GM11168 (cell line): ENCODE data around the gene SIVA1.

Experiments
- in situ Hi-C: fragments of 300-500 bp; cut with MboI; formaldehyde crosslinking; loops from one replicate; pipeline ENCODE4 v1.12.0; 2022; ENCODE audit warnings: low sequenced_read_pairs; ENCODE audit not compliant: unreplicated experiment

Gene SIVA1

GRCh38 chr14:104792945-104793702 is 40.2 kb downstream of the SIVA1 start:
- in situ Hi-C loops, result no loop called here

GRCh38 chr14:104793703-104793959 is 40.7 kb downstream of the SIVA1 start:
- in situ Hi-C loops, result no loop called here

- in situ Hi-C loops, result no loop called here
Observed at GRCh38 chr14:104794099-104794498, 41.2 kb downstream of the SIVA1 start.

GRCh38 chr14:104794631-104794992 is 41.7 kb downstream of the SIVA1 start:
- in situ Hi-C loops, result no loop called here

- in situ Hi-C loops, result no loop called here
Observed at GRCh38 chr14:104794993-104795780, 42.2 kb downstream of the SIVA1 start, which contains the start of gene AKT1. TSS of gene AKT1 (minus strand) at chr14:104795748. CDS start at chr14:104792643, 3,105 bp downstream.

- in situ Hi-C loops, result no loop called here
Observed at GRCh38 chr14:104795781-104796686, 43.1 kb downstream of the SIVA1 start.

DNA sequence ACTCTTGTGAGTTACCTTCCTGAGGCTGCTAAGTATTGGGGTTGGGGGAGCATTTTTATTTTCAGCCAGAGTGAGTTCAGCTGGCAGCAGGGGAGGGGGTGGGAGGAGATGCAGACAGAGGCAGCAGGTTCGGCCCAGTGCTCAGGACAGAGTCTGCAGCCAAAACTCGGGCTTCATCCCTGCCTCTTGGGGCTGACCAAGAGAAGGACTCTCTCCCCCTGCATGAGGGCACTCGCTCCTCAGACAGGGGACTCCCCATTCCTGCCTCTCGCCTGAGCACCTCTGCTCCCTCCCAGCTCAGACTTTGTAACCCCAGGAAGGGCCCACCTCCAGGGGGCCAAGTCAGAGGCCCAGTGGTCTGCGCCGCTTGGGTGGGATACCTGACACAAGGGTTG is 43.7 kb downstream of the SIVA1 start:
- in situ Hi-C loops, result no loop called here

GRCh38 chr14:104797115-104798044 is 44.4 kb downstream of the SIVA1 start:
- in situ Hi-C loops, result no loop called here

DNA sequence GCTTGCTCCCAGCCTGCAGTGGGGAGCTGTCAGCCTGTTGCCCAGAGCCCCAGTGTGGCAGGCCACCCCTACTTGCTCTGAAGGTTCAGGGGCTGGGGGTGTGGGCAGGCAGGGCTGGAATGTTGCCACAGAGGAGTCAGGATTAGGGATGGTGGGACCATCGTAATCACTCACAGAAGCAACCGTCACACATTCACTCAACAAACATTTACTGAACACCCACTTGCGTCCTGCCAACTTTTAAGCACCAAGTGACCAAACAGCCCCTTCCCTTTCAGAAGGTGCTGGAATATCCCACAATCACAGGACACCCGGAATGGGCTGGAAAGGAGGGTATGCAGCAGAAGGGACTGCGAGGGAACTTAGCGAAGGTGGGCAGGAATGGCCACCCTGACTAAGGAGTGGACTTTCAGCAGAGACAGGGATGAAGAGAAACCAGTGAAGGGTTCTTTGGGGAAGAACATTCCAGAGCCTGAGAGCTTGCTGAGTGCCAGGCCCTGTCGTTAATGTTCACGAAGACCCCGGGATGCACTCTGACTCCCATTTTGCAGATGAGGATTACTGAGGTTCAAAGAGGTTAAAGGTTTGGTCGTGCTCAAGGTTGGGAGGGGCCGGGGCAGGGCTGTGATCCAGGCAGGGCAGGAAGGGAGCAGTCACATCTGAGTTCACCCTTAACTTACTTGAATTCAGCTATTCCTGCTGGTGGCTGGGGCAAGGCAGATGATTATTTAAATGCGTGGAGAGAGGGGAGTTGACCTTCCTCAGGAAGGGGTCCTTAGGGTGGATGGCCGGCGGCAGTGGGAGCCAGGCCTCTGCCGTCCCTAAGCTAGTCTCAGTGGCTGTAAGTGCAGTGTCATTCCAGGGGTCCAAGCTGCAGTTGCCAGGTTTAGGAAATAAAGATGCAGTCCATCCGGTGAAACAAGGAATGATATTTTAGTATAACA is 45.6 kb downstream of the SIVA1 start:
- in situ Hi-C loops, result no loop called here

GRCh38 chr14:104799244-104800014 is 46.5 kb downstream of the SIVA1 start:
- in situ Hi-C loops, result no loop called here

GRCh38 chr14:104800015-104800770 is 47.2 kb downstream of the SIVA1 start:
- in situ Hi-C loops, result no loop called here

DNA sequence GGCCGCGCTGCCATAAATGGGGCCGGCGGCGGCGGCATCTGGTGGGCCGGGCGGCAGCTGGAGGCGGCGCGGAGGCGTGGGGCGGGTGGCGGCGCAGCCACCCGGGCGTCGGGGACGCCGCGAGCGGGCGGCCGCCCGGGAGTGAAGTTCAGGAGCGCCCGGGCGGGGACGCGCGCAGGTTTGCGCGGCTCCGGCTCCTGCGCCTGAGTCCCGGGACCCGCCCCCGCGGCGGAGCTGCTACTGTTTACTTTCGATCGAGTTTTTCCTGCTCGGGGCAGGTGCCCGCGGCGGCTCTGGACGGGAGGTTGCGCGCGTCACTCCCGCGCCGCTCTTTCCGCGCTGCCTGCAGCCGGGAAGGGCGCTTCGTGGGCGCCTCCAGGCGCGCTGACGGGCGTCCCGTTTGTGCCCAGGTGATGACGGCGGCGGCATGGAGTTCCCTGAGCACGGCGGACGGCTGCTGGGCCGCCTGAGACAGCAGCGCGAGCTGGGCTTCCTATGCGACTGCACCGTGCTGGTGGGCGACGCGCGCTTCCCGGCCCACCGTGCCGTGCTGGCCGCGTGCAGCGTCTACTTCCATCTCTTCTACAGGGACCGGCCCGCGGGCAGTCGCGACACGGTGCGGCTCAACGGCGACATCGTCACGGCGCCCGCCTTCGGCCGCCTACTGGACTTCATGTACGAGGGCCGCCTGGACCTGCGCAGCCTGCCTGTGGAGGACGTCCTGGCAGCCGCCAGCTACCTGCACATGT is 48.0 kb downstream of the SIVA1 start, which contains the start of gene ZBTB42:
ZBTB42 (plus strand) TSS at position 331 of the 749 bp plus-strand sequence; CDS start at position 428, 97 bp downstream.
- in situ Hi-C loops, result no loop called here

GRCh38 chr14:104801520-104802393 is 48.8 kb downstream of the SIVA1 start:
- in situ Hi-C loops, result no loop called here

DNA sequence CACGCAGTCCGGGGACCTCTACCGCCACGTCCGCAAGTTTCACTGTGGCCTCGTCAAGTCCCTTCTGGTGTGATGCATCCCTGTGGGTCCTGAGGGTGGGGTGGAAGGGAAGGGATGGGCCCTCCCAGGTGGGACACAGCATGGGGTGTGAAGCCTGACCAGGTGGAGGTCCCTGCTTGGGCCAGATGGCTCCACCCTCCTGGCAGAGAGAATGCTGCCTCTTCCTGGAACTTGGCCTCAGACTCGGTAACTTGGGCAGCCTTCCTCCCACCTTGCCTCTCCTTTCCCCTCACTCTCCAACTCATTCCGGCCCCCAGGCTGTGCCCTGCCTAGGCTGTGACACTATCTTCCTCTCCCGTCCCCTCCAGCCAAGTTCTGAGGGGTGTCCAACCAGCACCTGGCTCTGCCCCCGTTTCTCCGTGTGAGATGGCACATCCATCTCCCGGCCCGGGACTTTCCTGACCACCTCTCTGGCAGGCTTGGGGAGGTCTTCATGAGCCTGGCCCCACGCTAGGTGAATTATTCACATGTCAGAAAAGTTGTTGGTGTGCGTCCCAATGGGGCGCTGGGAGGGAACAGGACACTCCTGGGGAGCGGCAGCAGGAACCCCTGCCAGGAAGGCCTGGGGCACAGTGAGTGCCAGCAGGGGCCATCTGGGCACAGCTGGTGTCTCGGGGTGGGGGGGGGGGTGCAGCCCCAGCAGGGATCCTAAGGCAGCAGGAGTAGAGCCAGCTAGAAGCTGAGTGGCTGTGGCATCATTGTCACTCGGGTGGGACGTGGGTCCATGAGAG is 49.6 kb downstream of the SIVA1 start:
- in situ Hi-C loops, result no loop called here
